ENCODE measurements around the gene ADPRHL1.

GRCh38 chr13:113477724-113478123, 24.4 kb upstream of the ADPRHL1 start:
- TF ChIP-seq POLR2A (IDR thresholded peaks at IDR 0.05) = no peak
- TF ChIP-seq, protein P1, sequence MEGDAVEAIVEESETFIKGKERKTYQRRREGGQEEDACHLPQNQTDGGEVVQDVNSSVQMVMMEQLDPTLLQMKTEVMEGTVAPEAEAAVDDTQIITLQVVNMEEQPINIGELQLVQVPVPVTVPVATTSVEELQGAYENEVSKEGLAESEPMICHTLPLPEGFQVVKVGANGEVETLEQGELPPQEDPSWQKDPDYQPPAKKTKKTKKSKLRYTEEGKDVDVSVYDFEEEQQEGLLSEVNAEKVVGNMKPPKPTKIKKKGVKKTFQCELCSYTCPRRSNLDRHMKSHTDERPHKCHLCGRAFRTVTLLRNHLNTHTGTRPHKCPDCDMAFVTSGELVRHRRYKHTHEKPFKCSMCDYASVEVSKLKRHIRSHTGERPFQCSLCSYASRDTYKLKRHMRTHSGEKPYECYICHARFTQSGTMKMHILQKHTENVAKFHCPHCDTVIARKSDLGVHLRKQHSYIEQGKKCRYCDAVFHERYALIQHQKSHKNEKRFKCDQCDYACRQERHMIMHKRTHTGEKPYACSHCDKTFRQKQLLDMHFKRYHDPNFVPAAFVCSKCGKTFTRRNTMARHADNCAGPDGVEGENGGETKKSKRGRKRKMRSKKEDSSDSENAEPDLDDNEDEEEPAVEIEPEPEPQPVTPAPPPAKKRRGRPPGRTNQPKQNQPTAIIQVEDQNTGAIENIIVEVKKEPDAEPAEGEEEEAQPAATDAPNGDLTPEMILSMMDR (IDR thresholded peaks at IDR 0.05) = no peak
